GM23338 (cell line): ENCODE data around the gene PLIN4.

Experiments
- CREB1 ChIP-seq: fragments of 250-450 bp; sonication (Bioruptor Pico); IDR thresholded peaks from 2 replicates; pipeline ENCODE4 v1.5.0; 2020; ENCODE audit warnings: low read depth, mild to moderate bottlenecking, moderate library complexity
- EZH2 ChIP-seq: fragments of 200-600 bp; sonication (generic); IDR thresholded peaks from one replicate; pipeline ENCODE4 v1.8.0; 2017; ENCODE audit warnings: antibody characterized with exemption, mild to moderate bottlenecking, low read depth; ENCODE audit not compliant: unreplicated experiment
- EZH2phosphoT487 ChIP-seq: fragments of 200-600 bp; sonication (generic); IDR thresholded peaks from one replicate; pipeline ENCODE4 v1.8.1; 2018; ENCODE audit warnings: antibody characterized with exemption; ENCODE audit not compliant: unreplicated experiment
- JUNB ChIP-seq: IDR thresholded peaks from one replicate; pipeline ENCODE4 v1.6.1; 2016; ENCODE audit warnings: antibody characterized with exemption; ENCODE audit not compliant: unreplicated experiment
- NANOG ChIP-seq: IDR thresholded peaks from 2 replicates; pipeline ENCODE4 v1.6.1; 2016; ENCODE audit warnings: antibody characterized with exemption, borderline replicate concordance
- POLR2AphosphoS5 ChIP-seq: IDR thresholded peaks from 2 replicates; pipeline ENCODE4 v1.6.1; 2016; ENCODE audit warnings: antibody characterized with exemption, low read depth
- ZNF114 ChIP-seq: fragments of 250-450 bp; sonication (Bioruptor Pico); IDR thresholded peaks from 2 replicates; pipeline ENCODE4 v1.5.0; 2020; ENCODE audit warnings: mild to moderate bottlenecking, moderate library complexity
- ZNF331 ChIP-seq: fragments of 250-450 bp; sonication (Bioruptor Pico); IDR thresholded peaks from 2 replicates; pipeline ENCODE4 v1.5.0; 2020; ENCODE audit warnings: low read depth, mild to moderate bottlenecking, moderate library complexity
- TF ChIP-seq, protein P1 (sequence below), 2 experiments: fragments of 200-600 bp in 1 of 2; sonication (generic) in 1 of 2; conservative IDR thresholded peaks; 2 replicates each; pipeline versions ENCODE4 v1.5.1 to v1.6.1; 2016 to 2017; ENCODE audit warnings: antibody characterized with exemption in 2 of 2, low read depth in 2 of 2, mild to moderate bottlenecking in 2 of 2, moderate library complexity in 1 of 2
- TF ChIP-seq, protein P2 (sequence below): IDR thresholded peaks from one replicate; pipeline ENCODE4 v1.6.1; 2018; ENCODE audit warnings: antibody characterized with exemption; ENCODE audit not compliant: unreplicated experiment

DNA sequence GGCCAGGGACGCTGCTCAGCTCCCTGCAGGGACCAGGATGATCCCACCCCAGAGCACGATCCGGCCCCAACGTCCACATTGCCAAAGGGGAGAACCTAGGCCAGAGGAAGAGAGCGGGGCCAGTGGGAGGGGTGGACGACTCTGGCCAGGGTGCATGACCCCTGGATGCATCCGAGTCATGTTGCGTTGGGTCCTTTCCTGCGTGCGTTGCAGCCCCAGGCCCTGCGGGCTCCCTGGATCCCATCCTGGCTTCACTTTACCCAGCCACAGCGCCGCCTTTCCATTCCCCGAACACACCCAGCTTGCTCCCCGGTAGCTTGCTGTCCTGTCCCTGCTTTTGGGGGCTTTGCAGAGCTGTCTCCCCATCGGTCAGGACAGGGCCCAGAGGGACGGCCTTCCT, 10.5 kb downstream of the PLIN4 start:
- TF ChIP-seq ZNF114 (CRISPR knock-in tag) (no peak), EZH2 (no peak), POLR2AphosphoS5 (no peak), JUNB (no peak), NANOG (no peak), ZNF331 (no peak), EZH2phosphoT487 (no peak), CREB1 (CRISPR knock-in tag) (no peak)
- TF ChIP-seq, protein P1, sequence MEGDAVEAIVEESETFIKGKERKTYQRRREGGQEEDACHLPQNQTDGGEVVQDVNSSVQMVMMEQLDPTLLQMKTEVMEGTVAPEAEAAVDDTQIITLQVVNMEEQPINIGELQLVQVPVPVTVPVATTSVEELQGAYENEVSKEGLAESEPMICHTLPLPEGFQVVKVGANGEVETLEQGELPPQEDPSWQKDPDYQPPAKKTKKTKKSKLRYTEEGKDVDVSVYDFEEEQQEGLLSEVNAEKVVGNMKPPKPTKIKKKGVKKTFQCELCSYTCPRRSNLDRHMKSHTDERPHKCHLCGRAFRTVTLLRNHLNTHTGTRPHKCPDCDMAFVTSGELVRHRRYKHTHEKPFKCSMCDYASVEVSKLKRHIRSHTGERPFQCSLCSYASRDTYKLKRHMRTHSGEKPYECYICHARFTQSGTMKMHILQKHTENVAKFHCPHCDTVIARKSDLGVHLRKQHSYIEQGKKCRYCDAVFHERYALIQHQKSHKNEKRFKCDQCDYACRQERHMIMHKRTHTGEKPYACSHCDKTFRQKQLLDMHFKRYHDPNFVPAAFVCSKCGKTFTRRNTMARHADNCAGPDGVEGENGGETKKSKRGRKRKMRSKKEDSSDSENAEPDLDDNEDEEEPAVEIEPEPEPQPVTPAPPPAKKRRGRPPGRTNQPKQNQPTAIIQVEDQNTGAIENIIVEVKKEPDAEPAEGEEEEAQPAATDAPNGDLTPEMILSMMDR (conservative IDR thresholded peaks at IDR 0.05; ENCODE audit: low read depth in 2 of 2), result no peak
- TF ChIP-seq, protein P2, sequence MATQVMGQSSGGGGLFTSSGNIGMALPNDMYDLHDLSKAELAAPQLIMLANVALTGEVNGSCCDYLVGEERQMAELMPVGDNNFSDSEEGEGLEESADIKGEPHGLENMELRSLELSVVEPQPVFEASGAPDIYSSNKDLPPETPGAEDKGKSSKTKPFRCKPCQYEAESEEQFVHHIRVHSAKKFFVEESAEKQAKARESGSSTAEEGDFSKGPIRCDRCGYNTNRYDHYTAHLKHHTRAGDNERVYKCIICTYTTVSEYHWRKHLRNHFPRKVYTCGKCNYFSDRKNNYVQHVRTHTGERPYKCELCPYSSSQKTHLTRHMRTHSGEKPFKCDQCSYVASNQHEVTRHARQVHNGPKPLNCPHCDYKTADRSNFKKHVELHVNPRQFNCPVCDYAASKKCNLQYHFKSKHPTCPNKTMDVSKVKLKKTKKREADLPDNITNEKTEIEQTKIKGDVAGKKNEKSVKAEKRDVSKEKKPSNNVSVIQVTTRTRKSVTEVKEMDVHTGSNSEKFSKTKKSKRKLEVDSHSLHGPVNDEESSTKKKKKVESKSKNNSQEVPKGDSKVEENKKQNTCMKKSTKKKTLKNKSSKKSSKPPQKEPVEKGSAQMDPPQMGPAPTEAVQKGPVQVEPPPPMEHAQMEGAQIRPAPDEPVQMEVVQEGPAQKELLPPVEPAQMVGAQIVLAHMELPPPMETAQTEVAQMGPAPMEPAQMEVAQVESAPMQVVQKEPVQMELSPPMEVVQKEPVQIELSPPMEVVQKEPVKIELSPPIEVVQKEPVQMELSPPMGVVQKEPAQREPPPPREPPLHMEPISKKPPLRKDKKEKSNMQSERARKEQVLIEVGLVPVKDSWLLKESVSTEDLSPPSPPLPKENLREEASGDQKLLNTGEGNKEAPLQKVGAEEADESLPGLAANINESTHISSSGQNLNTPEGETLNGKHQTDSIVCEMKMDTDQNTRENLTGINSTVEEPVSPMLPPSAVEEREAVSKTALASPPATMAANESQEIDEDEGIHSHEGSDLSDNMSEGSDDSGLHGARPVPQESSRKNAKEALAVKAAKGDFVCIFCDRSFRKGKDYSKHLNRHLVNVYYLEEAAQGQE, result no peak
